HepG2 (cell line): ENCODE data around the gene BATF3. TPM values are rescaled to one million over a fixed set of nuclear protein-coding genes. Genes with fewer than 3 reads are reported as not detected.
A peak's percentile ranks its signal among the peaks of the same experiment; 100 is the strongest.

ENCODE experiments used
- CEBPB ChIP-seq: IDR thresholded peaks from 2 replicates; pipeline ENCODE4 v1.6.1; 2011; ENCODE audit warnings: low read depth, low read length, improper control_type of control experiment, borderline replicate concordance
- CEBPG ChIP-seq: IDR thresholded peaks from 2 replicates; pipeline ENCODE4 v1.6.1; 2016
- CENPT ChIP-seq: sonication (generic); formaldehyde crosslinking; IDR thresholded peaks from 2 replicates; pipeline ENCODE4 v1.8.0; 2022; ENCODE audit warnings: low read depth, mild to moderate bottlenecking, moderate library complexity, missing genetic modification reagents
- ELF1 ChIP-seq: sonication (generic); formaldehyde crosslinking; IDR thresholded peaks from 2 replicates; pipeline ENCODE4 v1.4.0; 2020; ENCODE audit warnings: missing genetic modification reagents
- HMG20B ChIP-seq: conservative IDR thresholded peaks from 2 replicates; pipeline ENCODE4 v1.6.1; 2016; ENCODE audit warnings: missing genetic modification reagents, missing compliant biosample characterization
- ISL2 ChIP-seq: sonication (generic); formaldehyde crosslinking; IDR thresholded peaks from 2 replicates; pipeline ENCODE4 v1.5.0; 2020; ENCODE audit warnings: missing genetic modification reagents
- RELA ChIP-seq: sonication (generic); formaldehyde crosslinking; IDR thresholded peaks from 2 replicates; pipeline ENCODE4 v1.4.0; 2020; ENCODE audit warnings: missing genetic modification reagents
- SIX4 ChIP-seq: sonication (generic); formaldehyde crosslinking; IDR thresholded peaks from 2 replicates; pipeline ENCODE4 v1.4.0; 2020; ENCODE audit warnings: missing genetic modification reagents
- SMARCC2 ChIP-seq: fragments of 450-650 bp; IDR thresholded peaks from 2 replicates; pipeline ENCODE4 v1.6.1; 2017; ENCODE audit warnings: antibody characterized with exemption, mild to moderate bottlenecking
- ZBTB7A ChIP-seq: sonication (generic); formaldehyde crosslinking; IDR thresholded peaks from 2 replicates; pipeline ENCODE4 v1.8.0; 2022; ENCODE audit warnings: mild to moderate bottlenecking, missing genetic modification reagents
- ZFAT ChIP-seq: sonication (generic); formaldehyde crosslinking; conservative IDR thresholded peaks from 2 replicates; pipeline ENCODE4 v1.8.1; 2023; ENCODE audit warnings: missing genetic modification reagents, inconsistent platforms
- ZNF124 ChIP-seq: sonication (generic); formaldehyde crosslinking; IDR thresholded peaks from 2 replicates; pipeline ENCODE4 v1.4.0; 2020; ENCODE audit warnings: missing genetic modification reagents
- ZNF501 ChIP-seq: sonication (generic); formaldehyde crosslinking; IDR thresholded peaks from 2 replicates; pipeline ENCODE4 v1.5.1; 2020; ENCODE audit warnings: mild to moderate bottlenecking, moderate library complexity, missing genetic modification reagents
- ZNF703 ChIP-seq: sonication (generic); formaldehyde crosslinking; IDR thresholded peaks from 2 replicates; pipeline ENCODE4 v1.5.1; 2020; ENCODE audit warnings: missing genetic modification reagents, mild to moderate bottlenecking, moderate library complexity, borderline replicate concordance
- ZNF788 ChIP-seq: sonication (generic); formaldehyde crosslinking; IDR thresholded peaks from 2 replicates; pipeline ENCODE4 v1.5.0; 2020; ENCODE audit warnings: mild to moderate bottlenecking, missing genetic modification reagents, borderline replicate concordance
- ZNF850 ChIP-seq: sonication (generic); formaldehyde crosslinking; conservative IDR thresholded peaks from 2 replicates; pipeline ENCODE4 v1.9.0; 2021; ENCODE audit warnings: mild to moderate bottlenecking, missing genetic modification reagents
- ZNF883 ChIP-seq: sonication (generic); formaldehyde crosslinking; IDR thresholded peaks from 2 replicates; pipeline ENCODE4 v1.5.1; 2020; ENCODE audit warnings: mild to moderate bottlenecking, missing genetic modification reagents; ENCODE audit errors: not compliant biosample characterization
- polyA plus RNA-seq, 8 experiments: library from polyadenylated mRNA; depleted of rRNA in 3 of 8; stranded (reverse) in 7 of 8; unstranded in 1 of 8; fragments of >200 nt; fragmentation: Illumina TruSeq in 4 of 8; extraction: Trizol in 4 of 8; gene quantifications; 2 replicates each; pipeline versions ENCODE4 v1.2.1 to v1.2.3, GENCODE V29; 2011 to 2016; ENCODE audit warnings: low read depth in 4 of 8, missing spikeins in 1 of 8, mixed read lengths in 1 of 8; ENCODE audit not compliant: insufficient read depth in 1 of 8
- total RNA-seq, 5 experiments: library from RNA; depleted of rRNA; stranded (reverse); fragments of >200 nt; fragmentation: Illumina TruSeq; extraction: Trizol; gene quantifications; 2 replicates each; pipeline ENCODE4 v1.2.3, GENCODE V29; 2016; ENCODE audit warnings: low read depth in 1 of 5
- TF ChIP-seq, protein P1 (sequence below): IDR thresholded peaks from 2 replicates; pipeline ENCODE4 v1.4.0; 2020; ENCODE audit warnings: mild to moderate bottlenecking, missing genetic modification reagents
- TF ChIP-seq, protein P2 (sequence below), 2 experiments: sonication (generic) in 1 of 2; formaldehyde crosslinking in 1 of 2; IDR thresholded peaks; 2 replicates each; pipeline versions ENCODE4 v1.6.1 to v1.9.0; 2014 to 2022; ENCODE audit warnings: antibody characterized with exemption in 1 of 2, borderline replicate concordance in 1 of 2, inconsistent platforms in 1 of 2, low read depth in 1 of 2, missing genetic modification reagents in 1 of 2
- TF ChIP-seq, protein P3 (sequence below): sonication (generic); formaldehyde crosslinking; IDR thresholded peaks from 2 replicates; pipeline ENCODE4 v1.8.0; 2022; ENCODE audit warnings: missing genetic modification reagents, mild to moderate bottlenecking, borderline replicate concordance

BATF3 gene
- total and polyA plus RNA-seq, 2 of the 13 experiments (the other 11 are each of a cell fraction or from before 2014, with no cell fraction given): 0.13 TPM; not detected in 1

DNA sequence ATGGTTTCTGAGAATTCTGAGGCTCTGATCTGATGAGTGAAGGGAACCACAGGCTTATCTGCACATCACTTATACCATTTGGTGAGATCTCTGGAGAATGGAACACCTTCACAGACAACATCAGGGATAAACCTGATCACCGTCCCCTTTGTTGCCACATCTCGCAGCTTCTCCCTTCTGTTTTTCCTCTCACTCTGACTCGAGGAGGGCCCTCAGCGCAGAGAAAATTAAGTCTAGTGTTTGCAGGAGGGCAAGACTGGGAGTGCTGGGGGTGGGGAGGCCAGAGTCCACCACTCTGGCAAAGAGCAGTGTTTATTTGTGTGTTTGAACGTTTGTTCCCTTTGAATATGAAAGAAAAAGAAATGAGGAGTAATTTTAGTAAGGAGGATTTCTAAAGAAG is 29.0 kb upstream of the BATF3 start (continued):
- TF ChIP-seq CENPT (CRISPR knock-in tag) (no peak), HMG20B (CRISPR knock-in tag) (no peak), SIX4 (CRISPR knock-in tag) (no peak), ZNF883 (CRISPR knock-in tag) (no peak), ZNF501 (0 out of 2 replicates have a peak, but pooled peaks have one; percentile 14), CEBPB (no peak), ZNF703 (CRISPR knock-in tag) (no peak), ZNF850 (CRISPR knock-in tag) (no peak), CEBPG (CRISPR knock-in tag) (peak; percentile 68; the same call in 1 of the 2 replicates), ZNF788 (0 out of 2 replicates have a peak, but pooled peaks have one; percentile 19), ISL2 (CRISPR knock-in tag) (peak; percentile 59; the same call in 1 of the 2 replicates), ZFAT (CRISPR knock-in tag) (no peak), ZBTB7A (no peak), SMARCC2 (no peak), ZNF124 (CRISPR knock-in tag) (0 out of 2 replicates have a peak, but pooled peaks have one; percentile 21), RELA (CRISPR knock-in tag) (no peak), ELF1 (CRISPR knock-in tag) (no peak)
- TF ChIP-seq, protein P1, sequence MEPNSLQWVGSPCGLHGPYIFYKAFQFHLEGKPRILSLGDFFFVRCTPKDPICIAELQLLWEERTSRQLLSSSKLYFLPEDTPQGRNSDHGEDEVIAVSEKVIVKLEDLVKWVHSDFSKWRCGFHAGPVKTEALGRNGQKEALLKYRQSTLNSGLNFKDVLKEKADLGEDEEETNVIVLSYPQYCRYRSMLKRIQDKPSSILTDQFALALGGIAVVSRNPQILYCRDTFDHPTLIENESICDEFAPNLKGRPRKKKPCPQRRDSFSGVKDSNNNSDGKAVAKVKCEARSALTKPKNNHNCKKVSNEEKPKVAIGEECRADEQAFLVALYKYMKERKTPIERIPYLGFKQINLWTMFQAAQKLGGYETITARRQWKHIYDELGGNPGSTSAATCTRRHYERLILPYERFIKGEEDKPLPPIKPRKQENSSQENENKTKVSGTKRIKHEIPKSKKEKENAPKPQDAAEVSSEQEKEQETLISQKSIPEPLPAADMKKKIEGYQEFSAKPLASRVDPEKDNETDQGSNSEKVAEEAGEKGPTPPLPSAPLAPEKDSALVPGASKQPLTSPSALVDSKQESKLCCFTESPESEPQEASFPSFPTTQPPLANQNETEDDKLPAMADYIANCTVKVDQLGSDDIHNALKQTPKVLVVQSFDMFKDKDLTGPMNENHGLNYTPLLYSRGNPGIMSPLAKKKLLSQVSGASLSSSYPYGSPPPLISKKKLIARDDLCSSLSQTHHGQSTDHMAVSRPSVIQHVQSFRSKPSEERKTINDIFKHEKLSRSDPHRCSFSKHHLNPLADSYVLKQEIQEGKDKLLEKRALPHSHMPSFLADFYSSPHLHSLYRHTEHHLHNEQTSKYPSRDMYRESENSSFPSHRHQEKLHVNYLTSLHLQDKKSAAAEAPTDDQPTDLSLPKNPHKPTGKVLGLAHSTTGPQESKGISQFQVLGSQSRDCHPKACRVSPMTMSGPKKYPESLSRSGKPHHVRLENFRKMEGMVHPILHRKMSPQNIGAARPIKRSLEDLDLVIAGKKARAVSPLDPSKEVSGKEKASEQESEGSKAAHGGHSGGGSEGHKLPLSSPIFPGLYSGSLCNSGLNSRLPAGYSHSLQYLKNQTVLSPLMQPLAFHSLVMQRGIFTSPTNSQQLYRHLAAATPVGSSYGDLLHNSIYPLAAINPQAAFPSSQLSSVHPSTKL (CRISPR knock-in tag): peak; percentile 88
- TF ChIP-seq, protein P2, sequence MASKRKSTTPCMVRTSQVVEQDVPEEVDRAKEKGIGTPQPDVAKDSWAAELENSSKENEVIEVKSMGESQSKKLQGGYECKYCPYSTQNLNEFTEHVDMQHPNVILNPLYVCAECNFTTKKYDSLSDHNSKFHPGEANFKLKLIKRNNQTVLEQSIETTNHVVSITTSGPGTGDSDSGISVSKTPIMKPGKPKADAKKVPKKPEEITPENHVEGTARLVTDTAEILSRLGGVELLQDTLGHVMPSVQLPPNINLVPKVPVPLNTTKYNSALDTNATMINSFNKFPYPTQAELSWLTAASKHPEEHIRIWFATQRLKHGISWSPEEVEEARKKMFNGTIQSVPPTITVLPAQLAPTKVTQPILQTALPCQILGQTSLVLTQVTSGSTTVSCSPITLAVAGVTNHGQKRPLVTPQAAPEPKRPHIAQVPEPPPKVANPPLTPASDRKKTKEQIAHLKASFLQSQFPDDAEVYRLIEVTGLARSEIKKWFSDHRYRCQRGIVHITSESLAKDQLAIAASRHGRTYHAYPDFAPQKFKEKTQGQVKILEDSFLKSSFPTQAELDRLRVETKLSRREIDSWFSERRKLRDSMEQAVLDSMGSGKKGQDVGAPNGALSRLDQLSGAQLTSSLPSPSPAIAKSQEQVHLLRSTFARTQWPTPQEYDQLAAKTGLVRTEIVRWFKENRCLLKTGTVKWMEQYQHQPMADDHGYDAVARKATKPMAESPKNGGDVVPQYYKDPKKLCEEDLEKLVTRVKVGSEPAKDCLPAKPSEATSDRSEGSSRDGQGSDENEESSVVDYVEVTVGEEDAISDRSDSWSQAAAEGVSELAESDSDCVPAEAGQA (IDR thresholded peaks at IDR 0.05; ENCODE audit: low read depth): no peak
- TF ChIP-seq, protein P2 (CRISPR knock-in tag; IDR thresholded peaks at IDR 0.05; ENCODE audit: borderline replicate concordance): no peak
- TF ChIP-seq, protein P3, sequence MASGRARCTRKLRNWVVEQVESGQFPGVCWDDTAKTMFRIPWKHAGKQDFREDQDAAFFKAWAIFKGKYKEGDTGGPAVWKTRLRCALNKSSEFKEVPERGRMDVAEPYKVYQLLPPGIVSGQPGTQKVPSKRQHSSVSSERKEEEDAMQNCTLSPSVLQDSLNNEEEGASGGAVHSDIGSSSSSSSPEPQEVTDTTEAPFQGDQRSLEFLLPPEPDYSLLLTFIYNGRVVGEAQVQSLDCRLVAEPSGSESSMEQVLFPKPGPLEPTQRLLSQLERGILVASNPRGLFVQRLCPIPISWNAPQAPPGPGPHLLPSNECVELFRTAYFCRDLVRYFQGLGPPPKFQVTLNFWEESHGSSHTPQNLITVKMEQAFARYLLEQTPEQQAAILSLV (CRISPR knock-in tag): no peak
